SK-N-DZ (cell line): ENCODE measurements around the gene WASL.

ENCODE experiments used
- DNase-seq: peaks from one replicate; pipeline ENCODE4 v3.0.0-alpha.2; 2015; ENCODE audit warnings: low spot score
- small RNA-seq, 2 experiments: library from RNA; depleted of rRNA; stranded (forward); fragments of <200 nt; gene quantifications; one replicate each; pipeline ENCODE3, GENCODE V24; 2014

WASL gene

GRCh38 chr7:123633553-123633952 lies 115.2 kb downstream of the WASL start:
- no peak for DNase-seq

GRCh38 chr7:123632808-123633207 lies 116.0 kb downstream of the WASL start:
- DNase-seq: no peak

Small RNAs within 50 kb of the gene (small RNA-seq; reads per million reads assigned to genes)
- gene RNU6-11P: 0 reads per million in 2 experiments
